ENCODE data around the gene ATP9B. TPM values are rescaled to one million over a fixed set of nuclear protein-coding genes. Genes with fewer than 3 reads are reported as not detected.

The ATP9B gene
- total RNA-seq, 1 experiment from 2014 or later = 44.4 TPM

DNA sequence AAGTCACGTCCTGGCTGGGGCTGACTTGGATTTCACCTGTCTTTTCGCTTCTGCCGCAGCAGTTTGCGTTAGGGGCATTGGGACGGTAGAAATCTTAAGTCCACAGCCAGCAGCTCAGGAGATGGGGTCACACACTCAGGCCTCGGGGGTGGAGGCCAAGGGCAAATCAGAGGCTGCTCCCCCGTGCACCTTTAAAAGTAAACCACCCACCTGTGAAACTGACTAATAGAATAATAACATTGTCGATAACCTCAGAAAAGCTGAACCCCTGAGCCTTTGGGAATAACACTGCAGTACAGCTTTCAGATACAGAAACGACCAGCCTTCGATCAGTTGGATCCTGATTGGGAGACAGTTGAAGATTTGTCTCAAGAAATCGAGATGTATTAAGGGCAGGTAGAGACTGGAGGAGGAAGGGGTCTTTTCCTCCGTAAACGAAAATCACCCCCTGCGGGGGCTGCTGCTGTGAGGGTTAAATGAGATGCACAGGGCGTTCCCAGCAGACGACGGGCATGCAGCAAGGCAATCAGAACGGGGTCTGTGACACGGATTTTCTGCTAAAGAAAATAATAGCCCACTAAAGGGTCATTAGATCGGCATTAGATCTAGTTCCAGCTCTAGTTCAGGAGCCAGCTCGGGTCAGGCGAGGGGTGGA, 310.2 kb downstream of the ATP9B start:
- Histone ChIP-seq H3K36me3 (ENCODE audit: control insufficient read depth, insufficient read depth, low read length) (no peaks in the 10 kb centered on the region), H3K27me3 (ENCODE audit: control insufficient read depth, insufficient read depth, low read length) (no peaks in the 10 kb centered on the region; the same call in 1 of the 2 replicates), H3K4me3 (ENCODE audit: low read depth in 2 of 2, low read length in 2 of 2) (no peak overlapping the region), H3K27ac (ENCODE audit: low read length) (no peak overlapping the region), H3K4me1 (ENCODE audit: control insufficient read depth, insufficient read depth, low read length) (no peaks in the 10 kb centered on the region; the same call in 1 of the 2 replicates), H3K9me3 (ENCODE audit: control insufficient read depth, insufficient read depth, low read depth, low read length) (no peaks in the 10 kb centered on the region)
- in situ Hi-C loops (cut with HindIII; ENCODE audit: low pct_unique_long_range_greater_than_20kb, low sequenced_read_pairs) = no loop called here
- no peak for TF ChIP-seq POLR2AphosphoS5 (IDR thresholded peaks at IDR 0.05; ENCODE audit: low read depth, low read length)
- TF ChIP-seq REST (IDR thresholded peaks at IDR 0.05; ENCODE audit: insufficient read depth in 1 of 2, low read depth in 2 of 2, low read length in 1 of 2) = no peak
- TF ChIP-seq CTCF (IDR thresholded peaks at IDR 0.05) = no peak
- TF ChIP-seq SIN3A (IDR thresholded peaks at IDR 0.05; ENCODE audit: borderline replicate concordance, insufficient read depth, low read depth, low read length) = no peak
- TF ChIP-seq TCF7L2 (IDR thresholded peaks at IDR 0.05; ENCODE audit: low read depth, low read length) = no peak
- POLR2A ChIA-PET = interaction anchor here (0.6 kb wide), 1 partner anchor 212 kb away, joined by 3 read pairs; no protein-coding TSS in a partner anchor
- DNase-seq (ENCODE audit: low read depth, low spot score) (no peak), ATAC-seq (peak; percentile 3; the same call in 1 of the 2 replicates)
- BruUV-seq (replicated peaks) = no TSS peak
- intact Hi-C loops (cut with micrococcal nuclease; ENCODE audit: unreplicated experiment) = no loop called here
- CTCF ChIA-PET = interaction anchor here (0.5 to 1.3 kb wide), 5 partner anchors 10 to 880 kb away, joined by 3 to 5 read pairs (median 3); no protein-coding TSS in a partner anchor

- in situ Hi-C loops (cut with HindIII; ENCODE audit: low pct_unique_long_range_greater_than_20kb, low sequenced_read_pairs) = no loop called here
These were observed 311.0 kb downstream of the ATP9B start for GRCh38 chr18:79379931-79380815.

More at GRCh38 chr18:79379931-79380815, 311.0 kb downstream of the ATP9B start:
- DNase-seq (ENCODE audit: low read depth, low spot score) (no peak), ATAC-seq (peak; percentile 15)
- POLR2A ChIA-PET = interaction anchor here (0.6 kb wide), 1 partner anchor 212 kb away, joined by 3 read pairs; no protein-coding TSS in a partner anchor
- Histone ChIP-seq H3K36me3 (ENCODE audit: control insufficient read depth, insufficient read depth, low read length) (no peaks in the 10 kb centered on the region), H3K4me1 (ENCODE audit: control insufficient read depth, insufficient read depth, low read length) (no peaks in the 10 kb centered on the region; the same call in 1 of the 2 replicates), H3K27me3 (ENCODE audit: control insufficient read depth, insufficient read depth, low read length) (no peaks in the 10 kb centered on the region; the same call in 1 of the 2 replicates), H3K9me3 (ENCODE audit: control insufficient read depth, insufficient read depth, low read depth, low read length) (no peaks in the 10 kb centered on the region), H3K27ac (ENCODE audit: low read length) (no peak overlapping the region), H3K4me3 (ENCODE audit: low read depth in 2 of 2, low read length in 2 of 2) (no peak overlapping the region)
- intact Hi-C loops (cut with micrococcal nuclease; ENCODE audit: unreplicated experiment) = loop anchor here (1.0 to 2.0 kb wide), 2 partner anchors 149 to 264 kb away; no protein-coding TSS in a partner anchor
- TF ChIP-seq REST (IDR thresholded peaks at IDR 0.05; ENCODE audit: insufficient read depth in 1 of 2, low read depth in 2 of 2, low read length in 1 of 2) (no peak), TCF7L2 (IDR thresholded peaks at IDR 0.05; ENCODE audit: low read depth, low read length) (no peak), SIN3A (IDR thresholded peaks at IDR 0.05; ENCODE audit: borderline replicate concordance, insufficient read depth, low read depth, low read length) (no peak), CTCF (IDR thresholded peaks at IDR 0.05) (no peak), POLR2AphosphoS5 (IDR thresholded peaks at IDR 0.05; ENCODE audit: low read depth, low read length) (no peak)
- CTCF ChIA-PET = interaction anchor here (0.6 to 1.0 kb wide), 4 partner anchors 150 to 879 kb away, joined by 3 to 5 read pairs (median 4); no protein-coding TSS in a partner anchor
- BruUV-seq (replicated peaks) = no TSS peak

Data from Panc1 (cell line).